ENCODE data around the gene OR11L1.

Gene OR11L1

DNA sequence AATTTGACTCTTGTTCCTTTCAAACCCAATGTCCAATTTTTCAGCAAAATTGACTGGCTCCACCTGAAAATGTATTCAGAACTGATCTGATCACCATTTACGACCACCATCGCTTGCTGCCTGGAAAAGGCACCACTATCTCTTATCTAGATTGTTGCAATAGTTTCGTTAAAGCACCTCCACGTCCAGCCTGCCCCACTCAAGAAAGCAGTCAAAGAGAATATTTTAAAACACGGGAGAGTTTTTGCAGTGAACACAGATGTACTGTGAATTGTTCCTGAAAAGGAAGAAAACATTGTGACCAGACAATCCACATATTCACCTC is 4.0 kb upstream of the OR11L1 start:
- no peak for DNase-seq (ENCODE audit: low read depth)
- H3K4me3 ChIP-seq (ENCODE audit: control insufficient read depth, low read depth, low read length), result no peak overlapping the region
- TF ChIP-seq, protein P1, sequence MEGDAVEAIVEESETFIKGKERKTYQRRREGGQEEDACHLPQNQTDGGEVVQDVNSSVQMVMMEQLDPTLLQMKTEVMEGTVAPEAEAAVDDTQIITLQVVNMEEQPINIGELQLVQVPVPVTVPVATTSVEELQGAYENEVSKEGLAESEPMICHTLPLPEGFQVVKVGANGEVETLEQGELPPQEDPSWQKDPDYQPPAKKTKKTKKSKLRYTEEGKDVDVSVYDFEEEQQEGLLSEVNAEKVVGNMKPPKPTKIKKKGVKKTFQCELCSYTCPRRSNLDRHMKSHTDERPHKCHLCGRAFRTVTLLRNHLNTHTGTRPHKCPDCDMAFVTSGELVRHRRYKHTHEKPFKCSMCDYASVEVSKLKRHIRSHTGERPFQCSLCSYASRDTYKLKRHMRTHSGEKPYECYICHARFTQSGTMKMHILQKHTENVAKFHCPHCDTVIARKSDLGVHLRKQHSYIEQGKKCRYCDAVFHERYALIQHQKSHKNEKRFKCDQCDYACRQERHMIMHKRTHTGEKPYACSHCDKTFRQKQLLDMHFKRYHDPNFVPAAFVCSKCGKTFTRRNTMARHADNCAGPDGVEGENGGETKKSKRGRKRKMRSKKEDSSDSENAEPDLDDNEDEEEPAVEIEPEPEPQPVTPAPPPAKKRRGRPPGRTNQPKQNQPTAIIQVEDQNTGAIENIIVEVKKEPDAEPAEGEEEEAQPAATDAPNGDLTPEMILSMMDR (IDR thresholded peaks at IDR 0.05; ENCODE audit: control insufficient read depth, insufficient read depth, low read depth, low read length, missing control alignments), result no peak

DNA sequence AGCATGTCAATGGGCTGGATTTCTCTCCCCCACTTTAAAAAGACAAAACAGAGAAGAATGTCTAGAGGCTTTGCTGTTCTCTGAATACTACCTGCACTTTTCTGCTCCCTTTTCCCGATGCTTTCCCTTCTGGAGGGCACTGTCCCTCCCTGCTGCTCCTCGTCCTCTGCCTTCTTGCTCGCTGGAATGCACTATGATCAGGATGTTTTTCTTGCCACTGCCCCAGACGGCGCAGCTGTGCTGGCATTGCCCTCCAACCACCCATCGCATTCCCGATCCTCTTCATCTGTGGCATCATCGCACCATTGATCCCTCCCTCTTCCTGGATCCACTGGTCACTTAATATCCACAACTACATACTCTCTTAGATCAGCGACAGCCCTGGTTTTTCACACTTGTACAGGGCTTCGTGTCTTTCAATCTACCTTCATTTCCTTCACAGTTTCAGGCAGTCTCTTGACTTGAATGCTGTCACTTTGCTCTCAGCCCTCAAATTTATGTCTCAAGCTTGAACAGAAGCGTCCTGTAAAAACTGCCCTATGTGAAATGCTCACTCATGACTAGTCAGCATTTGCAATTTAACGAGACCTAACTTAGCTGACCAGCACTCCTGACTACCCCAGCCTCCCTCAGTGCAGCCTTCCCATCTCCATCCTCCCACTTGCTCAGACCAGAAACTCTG is 3.5 kb upstream of the OR11L1 start:
- no peak overlapping the region for H3K4me3 ChIP-seq (ENCODE audit: control insufficient read depth, low read depth, low read length)
- TF ChIP-seq, protein P1 (IDR thresholded peaks at IDR 0.05; ENCODE audit: control insufficient read depth, insufficient read depth, low read depth, low read length, missing control alignments), result no peak

DNA sequence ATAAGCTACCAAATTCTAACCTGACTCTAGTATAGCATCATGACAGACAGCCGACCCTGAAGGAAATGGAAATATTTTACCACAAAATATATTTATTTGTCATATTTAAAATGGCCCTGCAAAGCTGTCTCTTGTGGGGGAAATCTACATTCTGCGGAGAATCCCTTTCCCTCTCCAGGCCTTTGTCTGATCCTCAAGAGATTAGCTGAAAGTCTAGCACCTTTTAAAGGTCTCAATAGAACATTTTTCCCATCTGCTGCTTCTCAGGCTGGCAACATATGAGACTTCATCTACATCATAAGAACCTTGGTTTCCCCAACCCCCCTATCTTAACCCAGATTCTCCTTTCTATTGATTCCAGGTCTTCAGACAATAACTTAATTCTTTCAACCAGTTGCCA is 1.7 kb upstream of the OR11L1 start:
- H3K4me3 ChIP-seq (ENCODE audit: control insufficient read depth, low read depth, low read length), result no peak overlapping the region
- DNase-seq (ENCODE audit: low read depth), result no peak
- TF ChIP-seq, protein P1 (IDR thresholded peaks at IDR 0.05; ENCODE audit: control insufficient read depth, insufficient read depth, low read depth, low read length, missing control alignments), result no peak

More for the DNA sequence above, 3.5 kb upstream of the OR11L1 start:
- DNase-seq (ENCODE audit: low read depth), result no peak

DNA sequence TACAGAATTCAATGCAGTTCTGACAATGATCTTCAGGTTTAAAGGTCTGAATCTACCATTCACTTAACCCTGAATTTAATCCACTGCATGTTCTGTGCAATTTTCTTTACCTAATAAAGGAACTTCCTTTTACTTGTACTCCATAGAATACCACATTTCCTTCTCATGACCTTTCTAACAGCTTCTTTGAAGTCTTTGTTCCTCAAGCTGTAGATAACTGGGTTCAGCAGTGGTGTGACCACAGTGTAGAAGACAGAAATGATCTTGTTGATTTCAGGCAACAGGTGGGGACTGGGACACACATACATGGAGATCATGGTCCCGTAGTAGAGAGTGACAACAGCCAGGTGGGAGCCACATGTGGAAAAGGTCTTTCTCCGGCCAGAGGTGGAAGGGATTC is 878 bp downstream of the OR11L1 start:
- no peak for DNase-seq (ENCODE audit: low read depth)
- TF ChIP-seq, protein P1 (IDR thresholded peaks at IDR 0.05; ENCODE audit: control insufficient read depth, insufficient read depth, low read depth, low read length, missing control alignments), result no peak
- H3K4me3 ChIP-seq (ENCODE audit: control insufficient read depth, low read depth, low read length), result no peak overlapping the region

DNA sequence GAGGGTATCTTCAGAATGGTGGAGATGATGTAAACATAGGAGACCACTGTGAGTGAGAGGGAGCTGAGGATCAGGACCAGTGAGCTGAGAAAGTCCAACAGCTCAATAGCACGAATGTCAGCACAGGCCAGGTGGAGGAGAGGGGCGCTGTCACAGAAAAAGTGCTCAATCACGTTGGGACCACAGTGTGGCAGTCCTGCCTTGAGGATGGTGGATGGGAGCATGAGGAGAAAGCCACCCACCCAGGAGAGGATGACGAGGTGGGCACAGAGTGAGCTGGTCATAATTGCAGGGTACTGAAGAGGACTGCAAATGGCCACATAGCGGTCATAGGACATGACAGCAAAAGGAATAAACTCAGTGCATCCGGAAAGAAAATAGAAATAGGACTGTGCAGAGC is 8.1 kb downstream of the OR11L1 start:
- DNase-seq (ENCODE audit: low read depth), result no peak
- TF ChIP-seq, protein P1 (IDR thresholded peaks at IDR 0.05; ENCODE audit: control insufficient read depth, insufficient read depth, low read depth, low read length, missing control alignments), result no peak
- H3K4me3 ChIP-seq (ENCODE audit: control insufficient read depth, low read depth, low read length), result no peak overlapping the region

DNA sequence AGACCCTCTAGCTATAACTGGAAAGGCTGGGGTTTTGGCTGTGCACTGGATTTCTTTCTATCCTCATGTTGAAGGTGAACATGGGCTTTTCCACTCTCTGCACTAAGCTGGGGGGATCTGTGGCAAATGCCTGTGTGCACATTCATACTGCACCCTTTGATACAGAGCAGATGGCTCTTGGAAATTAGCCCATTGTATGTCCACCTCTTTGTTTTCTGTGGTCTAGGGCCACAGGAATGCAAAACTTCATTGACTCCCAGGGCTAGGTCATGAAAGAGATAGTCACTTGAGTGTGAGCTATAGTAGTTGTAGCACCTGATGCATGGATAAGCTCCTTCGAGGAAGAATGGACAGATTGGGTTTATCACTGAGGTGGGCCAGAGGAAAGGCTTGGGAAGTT is 12.0 kb downstream of the OR11L1 start:
- TF ChIP-seq, protein P1 (IDR thresholded peaks at IDR 0.05; ENCODE audit: control insufficient read depth, insufficient read depth, low read depth, low read length, missing control alignments), result no peak
- H3K4me3 ChIP-seq (ENCODE audit: control insufficient read depth, low read depth, low read length), result no peak overlapping the region
- DNase-seq (ENCODE audit: low read depth), result no peak

DNA sequence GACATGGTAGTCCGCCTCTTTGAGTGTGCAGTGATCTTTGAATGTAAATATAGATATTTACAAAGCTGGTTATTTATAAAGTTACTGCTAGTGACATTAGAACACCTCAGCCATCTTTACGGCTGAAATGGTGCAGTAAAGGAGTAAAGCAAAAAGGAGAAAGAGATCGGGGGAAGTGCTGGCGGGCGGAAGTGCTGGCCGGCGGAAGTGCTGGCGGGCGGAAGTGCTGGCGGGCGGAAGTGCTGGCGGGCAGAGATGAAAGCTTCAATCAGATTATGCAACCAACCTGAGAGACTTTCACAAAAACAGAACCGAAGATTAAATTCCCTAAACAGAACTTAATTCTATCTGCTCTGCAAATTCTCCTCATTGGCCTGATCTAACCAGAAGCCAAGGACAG is 16.3 kb downstream of the OR11L1 start:
- H3K4me3 ChIP-seq (ENCODE audit: control insufficient read depth, low read depth, low read length), result no peak overlapping the region
- TF ChIP-seq, protein P1 (IDR thresholded peaks at IDR 0.05; ENCODE audit: control insufficient read depth, insufficient read depth, low read depth, low read length, missing control alignments), result no peak
- DNase-seq (ENCODE audit: low read depth), result no peak
